Measurements from ENCODE around the gene AMACR. TPM values are rescaled to one million over a fixed set of nuclear protein-coding genes. Genes with fewer than 3 reads are reported as not detected.
A peak's percentile ranks its signal among the peaks of the same experiment; 100 is the strongest.
"Not testable (repeated sequence)": the region's sequence is repeated elsewhere in the genome, so short reads cannot be mapped to it uniquely, and the experiment has no call there.

AMACR gene
- polyA plus RNA-seq, 3 donors, result 85.3 to 118 (median 115) TPM

DNA sequence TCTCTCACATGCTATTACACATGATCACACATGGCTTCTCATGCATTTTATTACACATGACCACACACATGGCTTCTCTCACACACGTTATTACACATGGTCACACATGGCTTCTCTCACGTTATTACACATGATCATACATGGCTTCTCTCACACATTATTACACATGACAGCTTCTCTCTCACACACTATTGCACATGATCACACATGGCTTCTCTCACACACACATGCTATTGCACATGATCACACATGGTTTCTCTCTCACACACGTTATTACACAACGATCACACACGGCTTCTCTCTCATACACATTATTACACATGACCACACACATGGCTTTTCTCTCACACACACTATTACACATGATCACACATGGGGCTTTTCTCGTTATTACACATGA is 22.4 kb downstream of the AMACR start:
- DNase-seq (ENCODE audit: extremely low read depth in 1 of 11, low read depth in 9 of 11, low spot score in 4 of 11), result no peak

DNA sequence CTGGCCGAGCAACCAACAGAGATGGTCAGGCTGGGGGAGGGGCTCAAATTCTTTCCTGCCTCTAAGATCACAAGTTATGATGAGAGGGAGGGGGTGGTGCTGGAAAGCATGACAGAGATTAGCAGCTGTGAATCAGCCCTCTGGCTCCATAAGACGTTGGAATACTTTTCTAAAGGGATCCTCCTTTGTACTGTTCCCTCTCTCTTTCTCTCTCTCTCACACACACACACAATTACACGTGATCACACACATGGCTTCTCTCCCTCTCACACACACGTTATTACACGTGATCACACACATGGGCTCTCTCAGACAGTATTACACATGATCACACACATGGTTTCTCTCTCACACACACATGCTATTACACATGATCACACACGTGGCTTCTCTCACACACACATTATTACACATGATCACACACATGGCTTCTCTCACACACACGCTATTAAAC is 23.2 kb downstream of the AMACR start, which contains the start of gene SLC45A2:
Gene SLC45A2, minus strand, starts transcription at position 23 of the 454 bp plus-strand sequence. CDS start 110 bp downstream, outside the sequence.
- no peak for DNase-seq (ENCODE audit: extremely low read depth in 1 of 11, low read depth in 9 of 11, low spot score in 4 of 11)

GRCh38 chr5:33984178-33984577 is 23.7 kb downstream of the AMACR start:
- no peak for DNase-seq (ENCODE audit: extremely low read depth in 1 of 11, low read depth in 9 of 11, low spot score in 4 of 11)

- DNase-seq (ENCODE audit: extremely low read depth in 1 of 11, low read depth in 9 of 11, low spot score in 4 of 11), result no peak
These were observed 26.3 kb downstream of the AMACR start for GRCh38 chr5:33981408-33982162.

- no peak for DNase-seq (ENCODE audit: extremely low read depth in 1 of 11, low read depth in 9 of 11, low spot score in 4 of 11)
These were observed 27.8 kb downstream of the AMACR start for GRCh38 chr5:33980030-33980429.

DNA sequence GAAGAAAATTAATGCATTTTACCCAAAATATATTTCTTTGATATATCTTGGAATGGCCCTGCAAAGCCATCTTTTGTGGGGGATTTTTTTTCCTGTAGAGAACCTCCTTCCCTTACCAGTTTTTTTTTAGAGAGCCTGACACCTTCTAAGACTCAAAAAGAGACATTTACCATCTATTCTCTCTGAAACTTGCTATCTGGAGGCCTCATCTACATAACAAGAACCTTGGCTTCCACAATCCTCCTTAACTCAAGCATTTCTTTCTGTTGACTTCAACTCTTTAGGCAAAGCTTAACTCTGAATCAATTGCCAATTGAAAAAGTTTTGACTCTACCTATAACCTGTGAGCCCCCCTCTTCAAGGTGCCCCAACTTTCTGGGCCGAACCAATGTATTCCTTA is 29.5 kb downstream of the AMACR start:
- DNase-seq (ENCODE audit: extremely low read depth in 1 of 11, low read depth in 9 of 11, low spot score in 4 of 11), result no peak

GRCh38 chr5:33976307-33976706 is 31.5 kb downstream of the AMACR start:
- DNase-seq (ENCODE audit: extremely low read depth in 1 of 11, low read depth in 9 of 11, low spot score in 4 of 11), result no peak

DNA sequence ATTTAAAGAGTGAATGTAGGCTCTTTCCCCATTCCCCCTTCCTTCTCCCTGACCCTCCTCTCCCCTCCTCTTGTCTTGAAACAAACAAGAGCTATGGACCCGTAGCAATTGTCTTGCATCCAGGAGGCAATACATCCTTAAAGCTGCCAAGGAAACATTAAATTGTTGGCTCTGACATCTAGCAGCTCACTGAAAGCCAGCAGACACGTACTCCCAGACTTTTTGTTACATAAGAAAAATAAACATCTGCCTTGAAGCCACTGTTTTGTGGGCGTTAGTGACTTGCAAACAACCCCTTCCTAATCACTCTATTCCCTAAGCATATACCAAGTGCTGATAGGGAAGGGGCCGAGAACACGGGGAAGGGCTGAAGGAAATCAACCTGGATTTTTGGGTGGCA is 32.0 kb downstream of the AMACR start:
- DNase-seq (ENCODE audit: extremely low read depth in 1 of 11, low read depth in 9 of 11, low spot score in 4 of 11), result peak in 2 of 11 donors; percentile 13 to 33

GRCh38 chr5:33973271-33973670 is 34.6 kb downstream of the AMACR start:
- DNase-seq (ENCODE audit: extremely low read depth in 1 of 11, low read depth in 9 of 11, low spot score in 4 of 11), result no peak

DNA sequence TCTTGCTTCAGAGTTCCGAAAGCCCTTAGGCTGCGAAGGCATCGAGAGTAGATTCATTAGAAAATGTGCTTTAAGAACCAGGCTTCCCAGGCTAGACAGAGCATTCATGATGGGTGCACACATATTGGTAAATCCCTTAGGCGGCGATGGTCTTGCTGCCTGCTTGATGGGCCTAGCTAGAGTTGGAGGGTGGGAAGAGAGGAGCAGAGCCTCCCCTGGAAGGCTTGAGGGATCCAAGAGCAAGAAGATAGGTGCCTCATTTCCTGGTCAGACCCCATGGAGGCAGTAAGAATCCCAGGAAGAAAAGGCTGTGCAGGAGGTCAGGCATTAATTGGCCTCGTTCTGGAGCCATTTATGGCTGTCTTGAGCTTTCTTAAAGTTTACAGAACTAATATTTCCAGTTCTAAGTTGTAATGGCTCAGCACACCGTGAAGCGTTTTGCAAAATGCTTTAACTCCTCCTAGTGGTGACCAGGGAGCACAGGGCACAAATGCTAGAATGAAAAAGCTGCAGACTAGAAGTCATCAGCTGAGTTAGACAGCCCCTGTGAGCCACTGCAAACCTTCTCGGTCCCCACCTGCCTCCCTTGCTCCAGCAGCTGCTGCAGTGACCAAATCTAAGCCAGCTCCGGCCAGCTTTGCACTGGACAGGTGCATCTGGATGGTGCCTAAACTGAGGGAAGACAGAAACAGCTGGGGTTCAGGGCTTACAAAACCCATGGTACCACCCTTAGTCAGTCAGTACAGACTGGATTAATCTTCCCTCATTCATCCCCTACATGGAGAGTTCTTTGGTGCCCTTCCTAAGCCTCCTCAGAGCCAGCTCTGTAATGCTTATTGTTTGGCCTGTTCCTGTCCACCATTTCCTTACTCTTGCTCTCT is 38.0 kb downstream of the AMACR start:
- DNase-seq (ENCODE audit: extremely low read depth in 1 of 11, low read depth in 9 of 11, low spot score in 4 of 11), result peak in 10 of 11 donors; percentile 17 to 55 (median 24)

- no peak for DNase-seq (ENCODE audit: extremely low read depth in 1 of 11, low read depth in 9 of 11, low spot score in 4 of 11)
These were observed 39.4 kb downstream of the AMACR start for GRCh38 chr5:33968211-33969005.

DNA sequence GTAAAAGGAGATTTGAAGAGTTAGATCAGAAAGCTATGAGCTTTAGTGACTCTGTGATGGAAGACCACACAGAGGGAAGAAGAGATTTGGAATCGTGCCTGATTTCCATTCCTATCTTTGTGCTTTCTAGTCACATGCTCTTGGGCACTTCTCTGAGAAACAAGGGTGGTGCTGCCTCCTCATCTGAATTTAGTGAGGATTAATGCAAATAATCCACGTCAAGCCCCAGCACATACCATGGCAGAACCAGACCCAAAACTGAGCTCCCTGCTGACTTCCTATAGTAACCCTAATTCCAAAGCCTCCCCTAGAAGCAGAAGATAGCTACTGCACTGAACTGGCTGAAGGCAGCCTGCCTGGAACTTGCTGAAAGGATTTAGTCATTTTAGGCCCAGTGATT is 41.0 kb downstream of the AMACR start:
- DNase-seq (ENCODE audit: extremely low read depth in 1 of 11, low read depth in 9 of 11, low spot score in 4 of 11), result no peak

DNA sequence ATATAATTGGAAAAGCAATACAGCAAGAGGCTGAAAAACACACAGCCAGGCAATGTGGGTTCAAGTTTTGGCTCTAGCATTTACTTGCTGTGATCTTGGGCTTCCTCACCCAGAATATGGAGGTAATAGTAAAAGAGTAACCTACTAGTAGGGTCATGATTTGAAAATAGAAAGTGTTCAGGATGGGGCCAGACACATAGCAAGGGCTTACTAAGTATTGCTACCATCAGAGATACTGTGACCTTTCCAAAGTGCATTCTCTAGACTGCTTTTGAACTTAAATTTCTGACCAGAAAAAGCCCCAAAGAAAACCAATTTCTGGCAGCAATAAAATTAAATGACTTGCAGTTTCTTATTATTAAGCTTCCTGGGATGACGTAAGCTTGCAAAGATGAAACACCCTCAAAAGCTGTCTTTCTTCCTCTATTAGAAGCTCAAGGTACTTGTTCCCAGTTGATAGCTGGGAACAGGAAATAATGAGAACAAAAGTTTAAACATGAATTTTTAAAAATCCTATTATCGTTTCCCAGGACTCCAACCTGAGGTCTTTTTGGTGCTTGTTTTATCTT is 43.6 kb downstream of the AMACR start:
- DNase-seq (ENCODE audit: extremely low read depth in 1 of 11, low read depth in 9 of 11, low spot score in 4 of 11), result no peak

GRCh38 chr5:33958176-33958575 is 49.7 kb downstream of the AMACR start:
- no peak for DNase-seq (ENCODE audit: extremely low read depth in 1 of 11, low read depth in 9 of 11, low spot score in 4 of 11)

DNA sequence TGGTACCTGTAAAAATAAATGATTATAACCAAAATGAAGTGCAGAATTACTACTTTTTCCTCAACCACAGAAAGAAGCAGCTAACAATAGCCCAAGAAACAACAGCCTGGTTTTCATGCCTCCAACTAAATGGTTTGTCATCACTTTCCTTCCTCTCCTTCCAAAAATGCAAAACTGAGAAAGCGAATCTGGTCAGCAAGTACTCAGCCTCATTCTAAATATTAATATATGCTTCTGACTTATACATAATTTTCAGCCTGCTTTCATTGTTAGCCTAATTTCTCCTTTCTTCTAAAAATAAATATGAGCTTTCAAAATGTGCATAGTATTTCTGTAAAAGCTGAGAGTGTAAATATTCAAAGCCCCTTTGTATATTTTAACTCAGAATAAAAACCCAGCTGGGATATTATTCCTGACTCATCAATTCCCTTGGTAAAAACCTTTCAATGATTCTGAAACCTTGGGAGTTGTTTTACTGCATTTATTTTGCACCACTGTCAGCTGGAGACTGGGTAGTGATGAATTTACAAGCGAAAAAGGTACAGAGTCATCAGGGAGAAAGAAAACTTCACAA is 50.2 kb downstream of the AMACR start:
- no peak for DNase-seq (ENCODE audit: extremely low read depth in 1 of 11, low read depth in 9 of 11, low spot score in 4 of 11)

DNA sequence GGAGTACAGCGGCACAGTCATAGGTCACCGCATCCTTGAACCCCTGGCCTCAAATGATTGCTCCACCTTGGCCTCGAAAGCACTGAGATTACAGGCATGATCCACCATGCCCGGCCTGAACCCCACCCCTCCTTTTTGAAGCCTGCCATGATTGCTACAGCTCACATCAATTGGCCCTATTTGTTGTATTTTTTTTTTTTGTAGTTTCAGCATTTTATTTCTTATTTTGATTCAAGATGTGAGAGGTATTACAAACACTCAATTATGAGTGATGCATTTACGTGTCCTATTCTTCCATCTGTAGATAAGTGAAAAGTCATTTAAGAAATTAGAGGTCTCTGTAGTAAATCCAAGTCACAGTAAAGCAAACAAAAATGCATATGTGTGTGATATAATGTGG is 55.7 kb downstream of the AMACR start:
- DNase-seq (ENCODE audit: extremely low read depth in 1 of 11, low read depth in 9 of 11, low spot score in 4 of 11), result not testable (repeated sequence)

- DNase-seq (ENCODE audit: extremely low read depth in 1 of 11, low read depth in 9 of 11, low spot score in 4 of 11), result no peak
These were observed 63.2 kb downstream of the AMACR start for GRCh38 chr5:33944543-33945132.

- DNase-seq (ENCODE audit: extremely low read depth in 1 of 11, low read depth in 9 of 11, low spot score in 4 of 11), result no peak
These were observed 66.8 kb downstream of the AMACR start for GRCh38 chr5:33941090-33941489.

Measured in renal cortex interstitium (tissue), 11 donors.